ENCODE measurements around the gene DMD. TPM values are rescaled to one million over a fixed set of nuclear protein-coding genes. Genes with fewer than 3 reads are reported as not detected.

DMD gene
- total RNA-seq, 4 donors from 2014 or later = 18.7 to 69.5 (median 38.5) TPM

- no peak overlapping the region for H3K4me3 ChIP-seq
- H3K27ac ChIP-seq = no peak overlapping the region
- 64% methylated on average over 5 of the region's 5 CpGs for WGBS
- no peaks in the 10 kb centered on the region for H3K4me1 ChIP-seq
- DNase-seq (ENCODE audit: low spot score in 2 of 2) = no peak
- H3K9me3 ChIP-seq = no peaks in the 10 kb centered on the region
- no peak for TF ChIP-seq CTCF (IDR thresholded peaks at IDR 0.05)
- no peak for TF ChIP-seq POLR2AphosphoS5 (IDR thresholded peaks at IDR 0.05)
- no peak for TF ChIP-seq EP300 (IDR thresholded peaks at IDR 0.05)
- no peak for TF ChIP-seq POLR2A (IDR thresholded peaks at IDR 0.05)
- no peaks in the 10 kb centered on the region for H3K36me3 ChIP-seq
- no peaks in the 10 kb centered on the region for H3K27me3 ChIP-seq
Observed at GRCh38 chrX:31371956-31372355, 1839.4 kb downstream of the DMD start.

- WGBS = 63% methylated on average over 3 of the region's 3 CpGs
- H3K36me3 ChIP-seq = no peaks in the 10 kb centered on the region
- H3K9me3 ChIP-seq = no peaks in the 10 kb centered on the region
- no peaks in the 10 kb centered on the region for H3K27me3 ChIP-seq
- H3K4me3 ChIP-seq = no peak overlapping the region
- H3K4me1 ChIP-seq = no peaks in the 10 kb centered on the region
- DNase-seq (ENCODE audit: low spot score in 2 of 2) = no peak
- H3K27ac ChIP-seq = no peak overlapping the region
- TF ChIP-seq EP300 (IDR thresholded peaks at IDR 0.05) = no peak
- no peak for TF ChIP-seq POLR2AphosphoS5 (IDR thresholded peaks at IDR 0.05)
- no peak for TF ChIP-seq POLR2A (IDR thresholded peaks at IDR 0.05)
- TF ChIP-seq CTCF (IDR thresholded peaks at IDR 0.05) = no peak
Observed at GRCh38 chrX:31367816-31368215, 1843.5 kb downstream of the DMD start.

GRCh38 chrX:31366041-31366440, 1845.3 kb downstream of the DMD start:
- Histone ChIP-seq H3K27me3 (no peaks in the 10 kb centered on the region), H3K4me3 (no peak overlapping the region), H3K9me3 (no peaks in the 10 kb centered on the region), H3K36me3 (no peaks in the 10 kb centered on the region), H3K4me1 (no peaks in the 10 kb centered on the region), H3K27ac (no peak overlapping the region)
- TF ChIP-seq CTCF (IDR thresholded peaks at IDR 0.05) (no peak), POLR2A (IDR thresholded peaks at IDR 0.05) (no peak), EP300 (IDR thresholded peaks at IDR 0.05) (no peak), POLR2AphosphoS5 (IDR thresholded peaks at IDR 0.05) (no peak)
- WGBS = 68% methylated on average over 7 of the region's 7 CpGs
- DNase-seq (ENCODE audit: low spot score in 2 of 2) = no peak

GRCh38 chrX:31356275-31357212, 1854.8 kb downstream of the DMD start:
- no peak for DNase-seq (ENCODE audit: low spot score in 2 of 2)
- TF ChIP-seq POLR2AphosphoS5 (IDR thresholded peaks at IDR 0.05) (no peak), EP300 (IDR thresholded peaks at IDR 0.05) (no peak), CTCF (IDR thresholded peaks at IDR 0.05) (no peak), POLR2A (IDR thresholded peaks at IDR 0.05) (no peak)
- Histone ChIP-seq H3K27me3 (no peaks in the 10 kb centered on the region), H3K36me3 (no peaks in the 10 kb centered on the region), H3K4me1 (no peaks in the 10 kb centered on the region), H3K9me3 (no peaks in the 10 kb centered on the region), H3K4me3 (no peak overlapping the region), H3K27ac (no peak overlapping the region)
- WGBS = 69% methylated on average over 5 of the region's 5 CpGs

- 57% methylated on average over 6 of the region's 6 CpGs for WGBS
- no peak for TF ChIP-seq POLR2AphosphoS5 (IDR thresholded peaks at IDR 0.05)
- TF ChIP-seq EP300 (IDR thresholded peaks at IDR 0.05) = no peak
- no peak for TF ChIP-seq POLR2A (IDR thresholded peaks at IDR 0.05)
- TF ChIP-seq CTCF (IDR thresholded peaks at IDR 0.05) = no peak
Observed at GRCh38 chrX:31355206-31355955, 1856.0 kb downstream of the DMD start.

More at GRCh38 chrX:31355206-31355955, 1856.0 kb downstream of the DMD start:
- no peak for DNase-seq (ENCODE audit: low spot score in 2 of 2)
- Histone ChIP-seq H3K9me3 (no peaks in the 10 kb centered on the region), H3K27me3 (no peaks in the 10 kb centered on the region), H3K27ac (no peak overlapping the region), H3K36me3 (no peaks in the 10 kb centered on the region), H3K4me3 (no peak overlapping the region), H3K4me1 (no peaks in the 10 kb centered on the region)
